Stimulated activated CD4-positive, alpha-beta T cell treated with anti-CD3 and anti-CD28 coated beads, Interleukin-4, amount 100 ng/mL, for 24 hours (primary cell): ENCODE measurements around the gene RAB15.

Experiments
- DNase-seq: peaks from one replicate; pipeline ENCODE4 v3.0.0-alpha.2; 2020

RAB15 gene

GRCh38 chr14:64971943-64972791 is at the start of gene RAB15:
RAB15 (minus strand) TSS chr14:64972336; CDS start chr14:64972076, 260 bp downstream.
- DNase-seq = peak; percentile 32

DNA sequence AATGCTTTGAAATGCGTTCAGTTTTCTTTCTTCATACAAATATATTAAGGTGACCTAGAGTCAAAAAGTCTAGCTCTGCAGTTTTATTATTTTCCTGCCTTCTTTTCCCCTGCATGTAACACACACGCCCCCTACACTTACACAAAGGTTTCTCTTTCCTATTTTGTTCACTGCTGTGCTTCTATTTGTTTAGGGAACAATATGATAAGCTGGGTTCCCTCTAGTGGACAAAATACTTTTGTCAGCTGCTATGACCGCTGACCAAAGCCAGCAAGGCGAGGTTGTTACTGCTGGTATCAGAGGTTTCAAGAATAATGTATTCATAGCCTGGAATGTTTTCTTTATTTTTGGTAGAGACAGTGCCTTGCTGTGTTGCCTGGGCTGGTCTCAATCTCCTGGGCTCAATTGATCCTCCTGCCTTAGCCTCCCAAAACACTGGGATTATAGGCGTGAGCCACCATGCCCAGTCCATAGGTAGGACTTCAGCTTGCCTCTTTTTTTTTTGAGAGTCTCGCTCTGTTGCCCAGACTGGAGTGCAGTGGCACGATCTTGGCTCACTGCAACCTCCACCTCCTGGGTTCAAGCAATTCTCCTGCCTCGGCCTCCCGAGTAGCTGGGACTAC is 47.9 kb upstream of the RAB15 start:
- DNase-seq = no peak

DNA sequence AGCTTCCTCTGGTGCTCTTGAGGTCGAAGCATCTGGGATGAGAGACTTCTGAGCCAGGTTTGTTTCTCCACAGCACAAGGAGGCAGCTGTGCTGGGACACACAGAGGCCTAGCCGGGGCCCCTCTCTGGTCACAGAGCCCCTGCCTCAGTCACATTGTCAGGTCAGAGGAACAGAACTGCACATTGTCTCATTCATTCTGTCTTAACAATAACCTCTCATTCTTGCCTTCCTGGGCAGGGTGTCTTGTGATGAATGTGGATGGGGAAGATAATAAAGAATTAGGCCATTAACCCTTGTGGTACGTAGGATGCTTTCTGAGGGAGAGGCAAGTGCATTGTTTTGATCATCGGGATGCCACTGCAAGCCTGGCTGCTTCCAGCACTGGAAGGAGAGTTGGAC is 44.3 kb upstream of the RAB15 start:
- DNase-seq = no peak

- no peak for DNase-seq
Measured at GRCh38 chr14:65015391-65015790, 43.3 kb upstream of the RAB15 start.

- no peak for DNase-seq
Measured at GRCh38 chr14:65012353-65012752, 40.2 kb upstream of the RAB15 start.

DNA sequence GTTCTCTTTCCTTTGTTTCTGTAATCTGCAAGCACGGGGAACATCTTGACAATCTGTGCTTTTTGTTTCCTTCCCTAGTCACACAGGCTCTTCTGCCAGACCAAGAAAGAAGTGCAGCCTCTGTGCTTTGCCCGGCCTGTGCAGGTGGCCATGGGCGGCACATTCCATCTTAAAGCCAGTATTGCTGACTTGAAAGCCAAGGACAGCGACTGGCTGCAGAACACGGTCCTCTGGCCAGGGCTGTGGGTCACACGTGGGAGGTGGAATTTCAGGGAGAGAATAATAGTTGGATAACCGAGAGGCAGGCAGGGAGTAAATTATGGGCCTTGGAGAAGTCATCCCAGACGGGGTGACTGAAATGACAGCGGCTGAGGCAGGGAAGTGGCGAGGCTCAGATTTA is 39.4 kb upstream of the RAB15 start:
- DNase-seq = no peak

- no peak for DNase-seq
Measured at GRCh38 chr14:65010211-65010931, 38.2 kb upstream of the RAB15 start.

DNA sequence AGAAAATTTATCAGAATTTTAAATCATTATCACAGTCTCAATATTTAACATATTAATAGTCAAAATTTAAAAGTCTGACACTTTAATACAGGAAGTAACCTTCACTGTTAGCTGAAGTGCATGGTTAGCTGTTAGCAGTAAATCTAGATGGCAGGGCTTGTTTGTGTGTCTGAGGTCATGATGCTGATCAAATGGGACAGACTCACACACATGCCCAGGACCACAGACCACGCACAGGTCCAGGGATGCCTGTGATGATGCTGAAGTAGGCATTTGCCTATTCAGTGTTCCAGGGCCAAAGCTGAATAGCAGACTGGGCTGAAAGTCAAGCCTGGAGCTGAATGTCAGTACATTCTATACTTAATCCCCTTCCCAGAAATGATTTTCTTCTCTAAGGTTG is 35.1 kb upstream of the RAB15 start:
- no peak for DNase-seq

DNA sequence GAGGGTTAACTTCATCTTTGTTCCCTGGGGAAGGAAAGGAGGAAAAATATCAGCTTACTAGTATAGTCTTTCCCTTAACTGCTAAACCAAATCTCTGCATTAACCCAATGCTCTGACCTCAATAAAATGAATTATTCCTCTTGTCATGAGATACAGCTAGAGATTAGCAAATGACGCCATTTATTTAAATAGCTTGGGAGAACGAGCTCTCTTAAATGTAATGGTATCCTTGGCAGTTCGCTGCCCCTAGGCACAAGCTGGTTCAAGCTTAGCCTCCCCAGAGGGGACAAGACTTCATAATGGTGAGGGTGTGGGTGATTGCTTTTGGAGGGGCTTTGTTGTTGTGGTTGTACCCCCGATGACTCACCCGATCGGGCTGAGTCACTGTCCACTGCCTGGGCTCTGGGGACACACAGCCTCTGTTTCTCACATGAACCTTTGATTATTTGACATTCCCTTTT is 34.2 kb upstream of the RAB15 start:
- DNase-seq = no peak

DNA sequence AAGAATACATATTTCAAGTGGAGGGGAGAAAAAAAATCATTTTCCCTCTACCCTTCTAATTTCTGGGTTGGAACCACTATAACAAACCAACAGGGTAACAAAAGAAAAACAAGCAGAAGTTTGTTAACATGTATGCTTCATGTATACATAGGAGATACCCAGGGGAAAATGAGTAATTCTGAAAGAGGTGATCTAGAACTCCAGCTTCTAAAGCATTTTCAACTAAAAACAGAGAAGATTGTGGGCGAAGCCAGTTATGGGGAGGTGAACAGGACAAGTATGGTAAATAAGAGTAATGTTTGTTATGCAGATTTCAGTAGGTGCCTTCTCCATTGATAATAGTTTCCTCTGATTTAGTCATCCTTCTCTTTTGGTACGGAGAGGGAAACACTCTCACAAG is 31.3 kb upstream of the RAB15 start:
- no peak for DNase-seq

- DNase-seq = no peak
Measured at GRCh38 chr14:65002586-65003210, 30.6 kb upstream of the RAB15 start.

- no peak for DNase-seq
Measured at GRCh38 chr14:65001723-65002122, 29.6 kb upstream of the RAB15 start.

DNA sequence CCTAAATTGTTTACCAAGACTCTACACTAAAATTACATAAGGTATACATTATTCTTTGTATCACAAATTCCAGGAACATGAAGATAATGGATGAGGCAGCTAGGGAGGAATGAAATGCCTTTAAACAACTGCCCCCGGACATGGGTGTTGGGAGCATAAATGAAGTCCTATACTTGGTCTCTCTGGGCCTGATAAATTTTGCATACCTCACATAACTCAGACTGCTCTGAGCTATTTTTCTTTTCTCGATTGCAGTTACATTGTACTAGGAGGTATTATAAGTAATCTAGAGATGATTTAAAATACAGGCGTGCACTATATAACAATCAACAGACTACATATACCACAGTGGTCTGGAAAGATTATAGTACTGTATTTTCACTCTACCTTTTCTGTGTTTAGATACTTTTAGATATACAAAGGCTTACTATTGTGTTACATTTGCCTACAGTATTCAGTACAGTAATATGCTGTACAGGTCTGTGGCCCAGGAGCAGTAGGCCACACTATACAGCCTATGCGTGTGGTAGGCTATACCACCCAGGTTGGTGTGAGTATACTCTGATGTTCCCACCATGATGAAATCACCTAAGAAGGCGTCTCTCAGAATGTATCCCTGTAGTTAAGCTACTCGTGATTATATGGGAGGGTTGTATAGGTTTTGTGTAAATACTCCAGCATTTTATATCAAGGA is 28.9 kb upstream of the RAB15 start:
- no peak for DNase-seq

DNA sequence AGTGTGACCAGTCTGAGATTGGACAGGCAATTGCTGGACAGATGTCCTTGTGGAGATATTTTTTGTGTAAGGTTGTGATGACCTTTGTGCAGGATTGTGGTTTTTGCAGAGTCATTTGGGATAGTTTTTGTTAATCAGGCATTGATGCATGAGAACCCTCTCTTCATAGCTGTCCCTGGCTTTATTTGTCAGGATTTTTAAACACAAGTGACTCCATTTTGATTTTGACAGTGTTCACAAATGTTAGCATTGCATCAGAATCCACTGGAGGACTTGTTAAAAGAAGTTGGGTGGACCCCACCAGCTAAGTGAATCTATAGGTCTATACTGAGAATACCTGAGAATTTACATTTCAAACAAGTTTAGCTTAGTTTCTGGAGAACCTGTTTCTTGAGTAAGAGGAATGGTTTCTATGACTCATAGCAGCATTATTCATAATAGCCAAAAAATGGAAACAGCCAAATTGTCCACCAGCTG is 26.4 kb upstream of the RAB15 start:
- no peak for DNase-seq

- no peak for DNase-seq
Measured at GRCh38 chr14:64997108-64997794, 25.1 kb upstream of the RAB15 start.

DNA sequence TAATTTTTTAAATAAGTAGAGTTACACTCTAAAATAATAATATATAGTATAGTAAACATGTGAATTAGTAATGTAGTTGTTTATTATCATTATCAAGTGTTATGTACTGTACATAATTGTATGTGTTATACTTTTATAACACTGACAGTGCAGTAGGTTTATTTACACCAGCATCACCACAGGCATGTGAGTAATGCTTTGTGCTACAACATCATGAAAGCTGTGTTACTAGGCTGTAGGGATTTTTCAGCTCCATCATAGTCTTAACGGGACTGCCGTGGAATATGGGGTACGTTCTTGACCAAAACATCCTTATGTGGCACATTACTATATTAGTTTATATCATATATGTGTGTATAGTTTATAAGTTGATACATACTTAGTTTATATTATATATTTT is 23.2 kb upstream of the RAB15 start:
- no peak for DNase-seq

DNA sequence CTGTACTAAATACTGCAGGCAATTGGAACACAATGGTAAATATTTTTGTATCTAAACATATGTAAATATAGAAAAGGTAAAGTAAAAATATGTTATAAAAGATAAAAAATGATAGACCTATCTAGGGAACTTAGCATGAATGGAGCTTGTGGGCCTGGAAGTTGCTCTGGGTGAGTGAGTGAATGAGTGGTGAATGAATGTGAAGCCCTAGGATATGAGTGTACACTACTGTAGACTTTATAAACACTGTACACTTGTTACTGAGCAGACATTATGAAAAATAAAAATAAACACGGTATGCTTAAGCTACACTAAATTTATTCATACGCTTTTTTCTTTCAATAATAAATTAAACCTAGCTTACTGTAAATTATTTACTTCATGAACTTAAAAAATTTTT is 22.4 kb upstream of the RAB15 start:
- DNase-seq = no peak

- DNase-seq = no peak
Measured at GRCh38 chr14:64993266-64993930, 21.3 kb upstream of the RAB15 start.

DNA sequence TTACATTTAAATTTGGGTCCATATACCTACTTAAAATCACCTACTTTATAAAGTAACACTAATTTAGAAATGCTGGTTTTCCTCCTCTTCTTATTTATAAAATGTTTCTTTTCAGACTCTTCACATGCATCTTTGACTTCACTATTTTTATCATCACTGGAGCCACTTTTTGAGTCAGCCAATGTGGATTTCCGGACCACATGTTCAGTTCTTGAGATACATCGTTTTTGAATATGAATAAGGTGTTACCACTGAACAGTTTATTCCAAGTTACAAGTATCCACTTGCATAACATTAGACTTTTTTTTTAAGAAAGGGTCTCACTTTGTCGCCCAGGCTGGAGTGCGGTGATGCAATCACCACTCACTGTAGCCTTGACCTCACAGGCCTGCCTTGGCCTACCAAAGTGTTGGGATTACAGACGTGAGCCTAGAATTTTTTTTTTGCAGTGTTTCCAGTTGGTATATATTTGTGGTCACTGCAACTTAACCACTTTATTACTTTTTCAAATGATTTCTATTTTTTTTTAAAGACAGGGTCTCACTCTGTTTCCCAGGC is 20.3 kb upstream of the RAB15 start:
- DNase-seq = no peak

GRCh38 chr14:64990939-64991338 is 18.8 kb upstream of the RAB15 start:
- DNase-seq = no peak

DNA sequence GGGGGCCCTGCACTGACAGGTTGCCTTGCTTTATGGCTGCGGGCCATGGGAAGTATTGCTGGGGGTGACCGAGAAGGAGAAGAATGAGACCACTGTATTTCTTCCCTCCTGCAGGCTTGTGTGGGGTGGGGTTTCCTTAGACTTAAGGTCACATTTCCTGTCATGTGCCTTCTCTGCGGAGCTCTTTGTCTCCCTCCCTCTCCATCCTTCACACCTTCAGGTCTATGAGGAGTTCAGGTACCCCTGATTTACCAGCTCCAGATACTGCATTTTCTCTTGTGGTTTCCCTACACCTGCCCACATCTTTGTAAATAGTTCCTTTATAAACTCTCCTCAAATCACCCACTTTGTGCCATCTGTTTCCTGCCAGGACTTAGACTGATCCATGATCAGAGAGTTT is 18.2 kb upstream of the RAB15 start:
- no peak for DNase-seq
